Naive thymus-derived CD4-positive, alpha-beta T cell (primary cell): ENCODE measurements around the gene SNHG17. TPM values are rescaled to one million over a fixed set of nuclear protein-coding genes. Genes with fewer than 3 reads are reported as not detected.

Experiments
- ATAC-seq: fragments of 150-1000 bp; cut with Tn5 transposase; 2 replicates; pipeline ENCODE4 v1.10.0; 2021; ENCODE audit warnings: mild to moderate bottlenecking, moderate library complexity
- CTCF ChIA-PET: fragments of 350-600 bp; sonication (Branson Sonifier 250); formaldehyde crosslinking; loops from one replicate; lab custom pipeline; 2021; ENCODE audit warnings: antibody characterized with exemption; lab: Charles Lee
- POLR2A ChIA-PET: fragments of 350-600 bp; sonication (Branson Sonifier 250); formaldehyde crosslinking; loops from one replicate; lab custom pipeline; 2021; ENCODE audit warnings: antibody characterized with exemption, inconsistent platforms; lab: Charles Lee
- DNase-seq, 9 donors: peaks; one replicate each; pipeline versions ENCODE4 v3.0.0 to v3.0.0-alpha.2; 2020 to 2022; ENCODE audit warnings: mixed read lengths in 1 of 9
- H3K27ac ChIP-seq: one replicate; pipeline ENCODE4 v1.7.0; 2013; ENCODE audit warnings: mild to moderate bottlenecking, low read depth, low read length, moderate library complexity
- H3K27me3 ChIP-seq, 2 donors: one replicate each; pipeline ENCODE4 v1.7.0; 2013; ENCODE audit warnings: low read length in 2 of 2, mild to moderate bottlenecking in 2 of 2, moderate library complexity in 2 of 2; ENCODE audit not compliant: control insufficient read depth in 2 of 2, insufficient read depth in 2 of 2
- H3K36me3 ChIP-seq, 3 experiments: 1 replicate in 2 of 3; 2 replicates in 1 of 3; pipeline ENCODE4 v1.7.0; 2013; ENCODE audit warnings: low read length in 3 of 3, mild to moderate bottlenecking in 3 of 3, moderate library complexity in 1 of 3; ENCODE audit not compliant: insufficient read depth in 3 of 3, control insufficient read depth in 2 of 3
- H3K4me1 ChIP-seq, 2 donors: one replicate each; pipeline ENCODE4 v1.7.0; 2013; ENCODE audit warnings: low read length in 2 of 2, mild to moderate bottlenecking in 2 of 2, moderate library complexity in 1 of 2; ENCODE audit not compliant: control insufficient read depth in 2 of 2, insufficient read depth in 2 of 2
- H3K4me3 ChIP-seq: 2 replicates; pipeline ENCODE4 v1.7.0; 2013; ENCODE audit warnings: mild to moderate bottlenecking, low read length
- H3K9me3 ChIP-seq, 3 experiments: 1 replicate in 2 of 3; 2 replicates in 1 of 3; pipeline ENCODE4 v1.7.0; 2013; ENCODE audit warnings: low read length in 3 of 3; ENCODE audit not compliant: control insufficient read depth in 2 of 3
- H3K27ac Mint-ChIP-seq, 9 donors: one replicate each; pipeline ENCODE4 v1.8.0; 2020 to 2022; ENCODE audit warnings: mixed read lengths in 9 of 9, mild to moderate bottlenecking in 8 of 9, moderate library complexity in 5 of 9, inconsistent platforms in 2 of 9
- H3K27me3 Mint-ChIP-seq, 5 donors: one replicate each; pipeline ENCODE4 v1.8.0; 2021 to 2022; ENCODE audit warnings: mixed read lengths in 5 of 5, mild to moderate bottlenecking in 1 of 5
- H3K36me3 Mint-ChIP-seq, 5 donors: one replicate each; pipeline ENCODE4 v1.8.0; 2020 to 2022; ENCODE audit warnings: mixed read lengths in 5 of 5, mild to moderate bottlenecking in 3 of 5, inconsistent platforms in 1 of 5
- H3K4me1 Mint-ChIP-seq, 7 donors: one replicate each; pipeline ENCODE4 v1.8.0; 2020 to 2022; ENCODE audit warnings: mixed read lengths in 7 of 7, mild to moderate bottlenecking in 3 of 7, inconsistent platforms in 1 of 7
- H3K4me3 Mint-ChIP-seq, 10 donors: one replicate each; pipeline ENCODE4 v1.8.0; 2020 to 2022; ENCODE audit warnings: mild to moderate bottlenecking in 10 of 10, mixed read lengths in 10 of 10, moderate library complexity in 6 of 10, inconsistent platforms in 2 of 10
- H3K9me3 Mint-ChIP-seq, 11 donors: one replicate each; pipeline ENCODE4 v1.8.0; 2020 to 2022; ENCODE audit warnings: mixed read lengths in 11 of 11, mild to moderate bottlenecking in 4 of 11, inconsistent platforms in 1 of 11, moderate library complexity in 1 of 11
- intact Hi-C, 2 donors: fragments of 100-400 bp; cut with micrococcal nuclease; formaldehyde crosslinking; loops; one replicate each; pipeline ENCODE4 v1.15.1; 2023
- polyA plus RNA-seq, 2 donors: library from polyadenylated mRNA; unstranded; fragments of 300-500 nt; fragmentation: Illumina TruSeq; gene quantifications; one replicate each; pipeline ENCODE4 v1.2.3, GENCODE V29; 2021
- total RNA-seq, 6 experiments: library from RNA in 5 of 6; stranded (reverse) in 5 of 6; gene quantifications; 1 replicate in 5 of 6; 2 replicates in 1 of 6; pipeline ENCODE4 v1.2.3 and lab custom pipeline; 2021 to 2026

SNHG17 gene
- total and polyA plus RNA-seq, 7 experiments from 2014 or later, result 40.2 to 141 (median 52.4) TPM

DNA sequence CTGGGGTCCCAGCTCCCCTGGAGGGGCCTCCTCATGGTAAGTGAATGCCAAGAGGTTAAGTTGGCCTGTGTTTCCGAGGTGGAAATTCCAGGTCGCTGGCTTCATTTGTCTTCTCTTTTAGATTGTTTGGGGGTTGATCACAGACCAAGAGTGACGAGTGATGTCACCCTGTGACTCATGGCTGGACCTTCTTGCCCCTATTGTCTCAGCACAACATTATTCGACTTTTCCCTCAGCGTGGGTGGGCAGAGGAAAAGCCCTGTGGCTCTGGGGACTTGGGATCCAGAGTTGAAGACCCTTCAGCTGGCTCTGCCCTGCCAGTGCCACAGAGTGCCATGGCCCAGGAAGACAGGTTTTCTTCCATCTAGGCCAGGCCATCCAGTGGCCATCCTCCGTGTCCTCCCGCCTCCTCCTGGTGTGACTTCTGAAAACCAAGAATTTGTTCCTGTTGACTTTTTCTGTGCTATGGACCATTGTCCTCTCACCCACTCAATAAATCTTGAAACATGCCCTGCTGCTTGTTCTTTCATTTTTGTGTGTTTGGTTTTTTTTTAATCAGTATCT lies 15.4 kb upstream of the SNHG17 start:
- Histone ChIP-seq H3K4me3 (no peak overlapping the region), H3K36me3 (peaks cover 0 to 23% (median 0%) of the 10 kb centered on the region in 3 experiments), H3K27ac (no peak overlapping the region), H3K4me1 (peaks cover 8 to 11% of the 10 kb centered on the region in 2 donors), H3K27me3 (no peaks in the 10 kb centered on the region), H3K9me3 (no peaks in the 10 kb centered on the region)
- Mint-ChIP-seq H3K4me3 (peak overlapping the region in 1 of 10 donors; percentile 16), H3K9me3 (peaks cover 0 to 2% (median 0%) of the 10 kb centered on the region in 11 donors), H3K27ac (peak overlapping the region in 1 of 9 donors; percentile 26), H3K4me1 (peaks cover 7 to 30% (median 21%) of the 10 kb centered on the region in 7 donors), H3K36me3 (peaks cover 8 to 31% (median 10%) of the 10 kb centered on the region in 5 donors), H3K27me3 (no peaks in the 10 kb centered on the region)
- POLR2A ChIA-PET, result interaction anchor here (1.7 kb wide), 1 partner anchor 16 kb away, joined by 5 read pairs; the partner anchor contains the start of gene SNHG17
- ATAC-seq (no peak), DNase-seq (no peak)
- CTCF ChIA-PET, result interaction anchor here (1.3 kb wide), 1 partner anchor 15 kb away, joined by 6 read pairs; the partner anchor contains the start of gene SNHG17
- intact Hi-C loops, result no loop called here

- Histone ChIP-seq H3K4me3 (no peak overlapping the region), H3K27ac (no peak overlapping the region), H3K9me3 (no peaks in the 10 kb centered on the region), H3K36me3 (peaks cover 0 to 23% (median 0%) of the 10 kb centered on the region in 3 experiments), H3K4me1 (peaks cover 10 to 11% of the 10 kb centered on the region in 2 donors), H3K27me3 (no peaks in the 10 kb centered on the region)
- intact Hi-C loops, result loop anchor here in 1 of 2 donors (5.0 kb wide), 1 partner anchor 417 kb away; the partner anchor contains the start of genes RPRD1B and TTI1
- Mint-ChIP-seq H3K4me3 (peak overlapping the region in 1 of 10 donors; percentile 64), H3K27ac (peak overlapping the region in 1 of 9 donors; percentile 14), H3K4me1 (peaks cover 7 to 33% (median 24%) of the 10 kb centered on the region in 7 donors), H3K27me3 (no peaks in the 10 kb centered on the region), H3K36me3 (peaks cover 8 to 31% (median 10%) of the 10 kb centered on the region in 5 donors), H3K9me3 (peaks cover 0 to 2% (median 0%) of the 10 kb centered on the region in 11 donors)
- CTCF ChIA-PET, result interaction anchor here (5.5 kb wide), 1 partner anchor 15 kb away, joined by 74 read pairs; the partner anchor contains the start of gene SNHG17
- DNase-seq (no peak), ATAC-seq (no peak)
- POLR2A ChIA-PET, result interaction anchor here (3.6 to 3.8 kb wide), 2 partner anchors 14 to 23 kb away, joined by 48 to 109 read pairs; partner anchors contain the start of genes RALGAPB and SNHG17
These were observed 13.9 kb upstream of the SNHG17 start for GRCh38 chr20:38449046-38449445.

- intact Hi-C loops, result loop anchor here in 1 of 2 donors (5.0 kb wide), 1 partner anchor 416 kb away; the partner anchor contains the start of genes RPRD1B and TTI1
These were observed 13.0 kb upstream of the SNHG17 start for GRCh38 chr20:38447931-38448675.

DNA sequence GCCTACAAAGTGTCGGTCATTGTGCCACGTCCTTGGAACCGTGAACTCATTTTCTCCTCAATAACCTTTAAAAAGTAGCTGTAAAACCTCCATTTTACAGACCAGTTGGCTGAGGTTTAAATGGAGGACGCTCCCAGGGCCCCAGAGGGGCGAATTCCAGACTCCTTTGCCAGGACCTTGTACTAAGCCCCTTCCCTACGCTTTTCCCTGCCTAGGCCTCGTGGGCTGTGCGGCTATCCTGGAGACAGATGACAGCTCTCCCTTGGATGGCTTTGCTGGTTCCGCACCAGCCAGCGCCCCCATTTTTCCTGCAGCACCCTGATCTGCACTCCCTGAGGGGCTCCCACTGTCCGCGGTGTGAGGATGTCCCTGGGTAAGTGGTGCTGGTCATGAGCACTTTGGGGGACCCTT lies 12.1 kb upstream of the SNHG17 start:
- peaks cover 0 to 23% (median 0%) of the 10 kb centered on the region in 3 experiments for H3K36me3 ChIP-seq
- intact Hi-C loops, result loop anchor here in 1 of 2 donors (5.0 kb wide), 1 partner anchor 415 kb away; the partner anchor contains the start of genes RPRD1B and TTI1
- peak overlapping the region; percentile 94 for H3K4me3 ChIP-seq
- DNase-seq (no peak), ATAC-seq (no peak)
- Mint-ChIP-seq H3K4me3 (peak overlapping the region; percentile 82 to 94 (median 86)), H3K9me3 (peaks cover 0 to 2% (median 0%) of the 10 kb centered on the region in 11 donors), H3K27ac (peak overlapping the region; percentile 73 to 94 (median 84)), H3K4me1 (peaks cover 7 to 33% (median 24%) of the 10 kb centered on the region in 7 donors), H3K27me3 (peaks cover 0 to 9% (median 0%) of the 10 kb centered on the region in 5 donors), H3K36me3 (peaks cover 8 to 23% (median 13%) of the 10 kb centered on the region in 5 donors)
- H3K4me1 ChIP-seq, result peaks cover 10 to 11% of the 10 kb centered on the region in 2 donors
- CTCF ChIA-PET, result interaction anchor here (2.7 to 5.5 kb wide), 3 partner anchors 10 to 25 kb away, joined by 14 to 74 read pairs (median 18); partner anchors contain the start of genes RALGAPB and SNHG17
- H3K9me3 ChIP-seq, result no peaks in the 10 kb centered on the region
- H3K27ac ChIP-seq, result peak overlapping the region; percentile 81
- POLR2A ChIA-PET, result interaction anchor here (3.6 to 3.8 kb wide), 2 partner anchors 13 to 25 kb away, joined by 48 to 109 read pairs; partner anchors contain the start of genes RALGAPB and SNHG17
- H3K27me3 ChIP-seq, result no peaks in the 10 kb centered on the region

More at GRCh38 chr20:38447931-38448675, 13.0 kb upstream of the SNHG17 start:
- peaks cover 0 to 2% (median 0%) of the 10 kb centered on the region in 11 donors for H3K9me3 Mint-ChIP-seq
- ChIA-PET CTCF (interaction anchor here (2.7 to 5.5 kb wide), 3 partner anchors 10 to 24 kb away, joined by 14 to 74 read pairs (median 18); partner anchors contain the start of genes RALGAPB and SNHG17), POLR2A (interaction anchor here (3.6 to 3.8 kb wide), 2 partner anchors 14 to 24 kb away, joined by 48 to 109 read pairs; partner anchors contain the start of genes RALGAPB and SNHG17)
- Histone ChIP-seq H3K36me3 (peaks cover 0 to 23% (median 0%) of the 10 kb centered on the region in 3 experiments), H3K4me3 (no peak overlapping the region), H3K9me3 (no peaks in the 10 kb centered on the region), H3K27ac (no peak overlapping the region), H3K27me3 (no peaks in the 10 kb centered on the region), H3K4me1 (peaks cover 10 to 11% of the 10 kb centered on the region in 2 donors)
- DNase-seq (no peak), ATAC-seq (no peak)
- H3K4me3 Mint-ChIP-seq, result peak overlapping the region; percentile 82 to 94 (median 86)
- peaks cover 7 to 33% (median 24%) of the 10 kb centered on the region in 7 donors for H3K4me1 Mint-ChIP-seq
- peaks cover 8 to 30% (median 10%) of the 10 kb centered on the region in 5 donors for H3K36me3 Mint-ChIP-seq
- peak overlapping the region; percentile 19 to 94 (median 83) for H3K27ac Mint-ChIP-seq
- peaks cover 0 to 2% (median 0%) of the 10 kb centered on the region in 5 donors for H3K27me3 Mint-ChIP-seq

GRCh38 chr20:38446441-38447209 lies 11.5 kb upstream of the SNHG17 start:
- Histone ChIP-seq H3K36me3 (peaks cover 0 to 23% (median 0%) of the 10 kb centered on the region in 3 experiments), H3K27ac (peak overlapping the region; percentile 81), H3K27me3 (no peaks in the 10 kb centered on the region), H3K4me3 (peak overlapping the region; percentile 94), H3K4me1 (peaks cover 10 to 11% of the 10 kb centered on the region in 2 donors), H3K9me3 (no peaks in the 10 kb centered on the region)
- ChIA-PET POLR2A (interaction anchor here (0.6 to 3.8 kb wide), 8 partner anchors 9 to 61 kb away, joined by 3 to 109 read pairs (median 7); partner anchors contain the start of genes RALGAPB and SNHG17), CTCF (interaction anchor here (0.6 to 5.5 kb wide), 6 partner anchors 9 to 88 kb away, joined by 3 to 74 read pairs (median 10); partner anchors contain the start of genes RALGAPB and SNHG17)
- peaks cover 0 to 2% (median 0%) of the 10 kb centered on the region in 11 donors for H3K9me3 Mint-ChIP-seq
- peaks cover 8 to 20% (median 13%) of the 10 kb centered on the region in 5 donors for H3K36me3 Mint-ChIP-seq
- peak; percentile 83 to 96 (median 90) for DNase-seq
- H3K4me3 Mint-ChIP-seq, result peak overlapping the region; percentile 82 to 94 (median 86)
- peaks cover 0 to 12% (median 0%) of the 10 kb centered on the region in 5 donors for H3K27me3 Mint-ChIP-seq
- peaks cover 7 to 33% (median 24%) of the 10 kb centered on the region in 7 donors for H3K4me1 Mint-ChIP-seq
- ATAC-seq, result peak; percentile 100
- intact Hi-C loops, result loop anchor here (1.0 to 5.0 kb wide), 3 partner anchors 11 to 414 kb away; partner anchors contain the start of genes RALGAPB (in 2 of the 2), SNHG17 (in 2 of the 2), RPRD1B (in 1 of the 2) and TTI1 (in 1 of the 2)
- peak overlapping the region; percentile 83 to 96 (median 90) for H3K27ac Mint-ChIP-seq
